ENCODE results near the gene DYNC1H1.
A peak's percentile ranks its signal among the peaks of the same experiment; 100 is the strongest.
"Not testable (repeated sequence)": the region's sequence is repeated elsewhere in the genome, so short reads cannot be mapped to it uniquely, and the experiment has no call there.

Gene DYNC1H1

GRCh38 chr14:102074415-102074964, 110.1 kb downstream of the DYNC1H1 start:
- DNase-seq: peak; percentile 37

DNA sequence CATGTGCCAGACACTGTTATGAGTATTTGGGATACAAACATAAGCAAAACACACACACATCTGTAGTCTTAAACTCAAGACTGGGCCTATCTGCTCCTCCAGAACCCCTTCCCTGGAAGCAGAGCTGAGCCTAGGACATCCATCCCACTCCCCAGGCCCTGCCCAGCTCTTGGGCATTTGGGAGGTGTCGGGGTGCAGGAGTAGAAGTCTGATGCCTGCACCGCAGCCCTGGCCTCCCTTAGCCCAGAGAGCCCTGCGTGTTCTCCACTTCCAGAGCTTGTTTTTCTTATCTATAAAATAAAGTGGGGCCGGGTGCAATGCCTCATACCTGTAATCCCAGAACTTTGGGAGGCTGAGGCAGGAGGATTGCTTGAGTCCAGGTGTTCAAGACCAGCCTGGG, 110.8 kb downstream of the DYNC1H1 start:
- peak; percentile 52 for DNase-seq

GRCh38 chr14:102077382-102077709, 113.0 kb downstream of the DYNC1H1 start:
- peak; percentile 64 for DNase-seq

DNA sequence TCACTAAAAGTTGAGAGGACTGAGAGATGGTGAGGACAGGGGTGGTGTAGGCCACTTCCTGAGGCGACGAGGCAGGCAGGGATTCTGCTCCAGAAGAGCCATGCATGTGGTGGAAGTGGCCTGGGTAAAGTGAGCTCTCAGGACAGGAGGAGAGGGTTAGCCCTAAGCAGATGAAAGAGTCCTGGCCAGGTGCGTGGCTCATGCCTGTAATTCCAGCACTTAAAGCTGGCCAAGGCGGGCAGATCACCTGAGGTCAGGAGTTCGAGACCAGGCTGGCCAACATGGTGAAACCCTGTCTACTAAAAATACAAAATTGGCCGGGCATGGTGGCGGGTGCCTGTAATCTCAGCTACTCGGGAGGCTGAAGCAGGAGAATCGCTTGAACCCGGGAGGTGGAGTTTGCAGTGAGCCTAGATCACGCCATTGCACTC, 114.0 kb downstream of the DYNC1H1 start:
- DNase-seq: peak; percentile 62

- no peak for DNase-seq
These were observed 114.7 kb downstream of the DYNC1H1 start for GRCh38 chr14:102078831-102079699.

DNA sequence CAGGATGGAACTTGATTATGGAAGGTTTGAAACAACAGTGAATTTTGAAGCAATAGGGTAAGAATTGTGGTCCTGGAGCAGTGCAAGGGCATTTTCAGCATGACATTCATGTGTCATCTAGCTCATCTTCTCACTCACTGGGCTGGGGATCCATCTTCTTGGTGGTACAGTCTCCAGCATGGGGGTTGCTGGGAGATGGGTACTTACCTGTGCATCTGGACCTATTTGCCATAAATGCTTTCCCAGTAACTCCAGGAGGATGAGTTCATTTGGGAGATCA, 115.3 kb downstream of the DYNC1H1 start:
- peak; percentile 57 for DNase-seq

GRCh38 chr14:102080183-102081080, 116.1 kb downstream of the DYNC1H1 start:
- DNase-seq: peak; percentile 47

- no peak for DNase-seq
These were observed 117.1 kb downstream of the DYNC1H1 start for GRCh38 chr14:102081231-102082080.

DNA sequence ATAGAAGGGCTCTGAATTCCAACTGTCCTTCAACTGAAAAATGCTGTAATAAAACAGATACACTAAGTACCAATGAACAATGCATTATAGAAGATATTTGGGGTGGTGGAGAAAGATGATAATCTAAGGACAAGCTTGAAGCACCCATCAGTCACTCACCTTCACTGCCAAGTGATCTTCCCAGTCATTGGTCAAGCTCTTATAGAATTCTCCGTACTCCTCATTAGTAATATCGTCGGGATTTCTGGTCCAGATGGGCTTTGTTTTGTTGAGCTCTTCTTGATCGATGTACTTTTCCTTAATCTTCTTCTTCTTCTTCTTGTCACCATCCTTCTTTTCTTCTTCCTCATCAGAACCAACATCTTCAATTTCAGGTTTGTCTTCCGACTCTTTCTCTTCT, 120.1 kb downstream of the DYNC1H1 start:
- DNase-seq: not testable (repeated sequence)

DNA sequence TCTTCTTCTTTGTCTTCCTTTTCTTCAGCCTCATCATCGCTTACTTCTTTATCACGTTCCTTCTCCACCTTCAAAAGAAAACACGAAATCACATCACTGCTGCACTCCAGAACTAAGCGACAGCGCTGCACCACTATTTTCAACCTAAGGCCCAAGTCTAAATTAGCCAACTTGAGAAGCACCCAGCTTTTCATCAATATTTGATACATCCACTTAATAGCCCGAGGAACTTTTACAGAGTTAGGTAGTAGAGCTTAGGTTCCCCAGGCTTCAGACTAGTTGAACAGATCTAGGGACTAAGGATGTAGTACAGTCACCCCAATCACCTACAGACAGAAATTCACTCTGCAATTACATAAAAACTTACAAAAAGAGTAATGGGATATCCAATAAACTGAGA, 120.6 kb downstream of the DYNC1H1 start:
- no peak for DNase-seq

DNA sequence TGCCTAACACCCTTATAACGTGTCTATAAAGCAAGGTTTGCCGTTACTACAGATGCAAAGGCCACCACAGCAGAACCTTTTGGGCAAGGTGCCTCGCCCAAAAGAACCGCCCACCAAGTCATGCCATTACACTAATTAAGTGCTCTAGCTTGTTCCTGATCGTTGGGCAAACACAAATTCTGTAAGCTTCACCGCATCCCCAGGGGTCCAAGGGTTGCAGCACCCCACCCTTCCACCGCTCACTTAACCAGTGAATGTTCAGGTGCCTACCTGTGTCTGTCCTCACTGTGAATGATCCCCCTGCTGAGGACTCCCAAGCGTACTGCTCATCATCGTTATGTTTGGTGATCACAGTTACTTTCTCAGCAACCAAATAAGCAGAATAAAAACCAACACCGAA, 121.1 kb downstream of the DYNC1H1 start:
- DNase-seq: no peak

DNA sequence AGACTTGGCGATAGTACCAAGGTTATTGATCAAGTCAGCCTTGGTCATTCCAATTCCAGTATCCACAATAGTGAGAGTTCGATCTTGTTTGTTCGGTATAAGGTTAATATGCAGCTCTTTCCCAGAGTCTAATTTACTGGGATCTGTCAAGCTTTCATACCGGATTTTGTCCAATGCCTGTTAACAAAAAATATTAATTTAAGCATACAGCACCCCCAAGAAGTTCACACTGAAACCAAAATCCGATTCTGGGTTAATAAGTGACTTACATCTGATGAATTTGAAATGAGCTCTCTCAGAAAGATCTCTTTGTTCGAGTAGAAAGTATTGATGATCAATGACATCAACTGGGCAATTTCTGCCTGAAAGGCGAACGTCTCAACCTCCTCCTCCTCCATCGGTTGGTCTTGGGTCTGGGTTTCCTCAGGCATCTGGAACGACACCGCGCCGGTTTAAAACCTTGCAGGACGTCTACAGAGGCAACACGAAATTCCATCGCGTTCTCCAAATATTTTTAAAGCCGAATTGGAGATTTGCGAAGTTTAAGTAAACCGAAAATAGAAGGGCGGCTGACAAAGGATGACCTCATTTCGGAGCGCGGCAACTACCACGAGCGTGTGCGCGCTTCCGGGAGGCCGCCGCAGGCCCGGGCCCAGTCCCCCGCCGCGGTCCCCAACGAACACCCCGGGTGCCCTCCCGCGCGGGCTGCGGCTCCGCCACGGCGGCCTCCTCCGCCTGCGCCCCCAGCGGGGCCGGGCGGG, 121.8 kb downstream of the DYNC1H1 start:
- DNase-seq: peak; percentile 75

DNA sequence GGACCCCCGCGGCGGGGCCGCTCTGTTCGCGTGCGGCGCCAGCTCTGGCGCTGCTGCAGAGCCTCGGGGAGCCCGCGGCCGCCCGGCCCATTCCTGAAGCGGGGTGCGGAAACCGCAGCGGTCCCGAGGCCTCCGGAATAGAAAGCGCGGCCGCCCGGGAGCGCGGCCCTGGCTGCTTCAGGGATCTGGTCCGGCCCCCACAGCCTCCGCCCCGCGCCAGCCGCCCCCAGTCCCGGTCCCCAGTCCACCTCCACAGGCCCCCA, 122.3 kb downstream of the DYNC1H1 start:
- no peak for DNase-seq

DNA sequence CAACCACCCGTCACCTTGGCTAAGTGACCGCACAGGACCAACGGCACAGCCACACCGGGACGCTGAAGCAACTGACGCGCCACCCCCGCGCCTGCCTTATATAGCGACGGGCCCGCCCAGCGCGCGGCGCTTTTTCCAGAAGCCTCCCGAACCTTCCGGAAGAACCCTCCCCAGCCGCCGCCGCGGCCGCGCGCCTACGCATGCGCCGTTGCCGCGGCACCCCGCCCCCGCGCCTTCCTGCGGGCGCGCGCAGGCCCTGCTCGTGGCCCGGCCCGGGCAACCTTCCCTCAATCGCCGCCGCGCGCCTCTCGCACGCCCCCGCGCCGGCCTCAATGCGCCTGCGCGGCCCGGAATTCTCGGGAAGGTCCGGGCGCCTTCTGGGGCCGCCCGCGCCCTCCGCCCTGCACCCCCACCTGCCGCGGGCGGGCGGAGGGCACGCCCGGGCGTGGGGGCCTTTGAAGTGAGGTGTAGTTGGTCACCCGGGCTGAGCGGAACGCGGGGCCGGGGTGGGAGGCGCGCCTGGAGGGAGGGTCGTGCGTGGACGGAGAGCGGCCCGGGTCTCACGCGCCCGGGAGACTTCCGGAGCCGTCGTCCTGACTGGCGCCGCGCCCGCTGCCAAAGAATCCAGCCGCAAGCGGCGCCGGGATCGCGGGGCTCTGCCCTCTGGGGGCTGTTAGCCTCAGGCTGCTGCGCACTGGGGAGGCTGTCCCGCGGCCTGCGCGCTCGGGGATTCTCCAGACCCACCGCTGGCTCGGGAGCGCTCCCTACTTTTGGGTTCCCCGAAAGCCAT, 122.8 kb downstream of the DYNC1H1 start, which contains the start of gene HSP90AA1:
TSS of gene HSP90AA1 (minus strand) at position 73 of the 790 bp plus-strand sequence. CDS start 666 bp downstream, outside the sequence.
- DNase-seq: peak; percentile 97

DNA sequence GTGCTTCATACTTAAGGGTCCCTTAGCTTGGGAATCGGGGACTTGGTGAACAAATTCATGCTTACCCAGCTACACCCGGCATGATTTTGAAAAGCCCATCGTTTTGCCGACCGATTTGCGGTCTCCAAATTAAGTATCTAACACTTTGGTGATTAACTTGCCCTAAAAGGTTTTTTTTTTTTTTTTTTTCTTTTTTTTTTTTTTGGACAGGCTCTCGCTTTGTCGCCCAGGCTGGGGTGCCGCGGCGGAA, 123.3 kb downstream of the DYNC1H1 start:
- DNase-seq: no peak

GRCh38 chr14:102088012-102088792, 123.8 kb downstream of the DYNC1H1 start:
- peak; percentile 65 for DNase-seq

- no peak for DNase-seq
These were observed 125.4 kb downstream of the DYNC1H1 start for GRCh38 chr14:102089621-102090343.

- DNase-seq: no peak
These were observed 126.3 kb downstream of the DYNC1H1 start for GRCh38 chr14:102090713-102091112.

- DNase-seq: no peak
These were observed 128.4 kb downstream of the DYNC1H1 start for GRCh38 chr14:102092806-102093205.

- no peak for DNase-seq
These were observed 129.7 kb downstream of the DYNC1H1 start for GRCh38 chr14:102094101-102094500.

Measured in CD4-positive, alpha-beta T cell treated with Interleukin-17A for 1 hour (primary cell).